Measurements from ENCODE around the gene ZNF709.
"Not testable (repeated sequence)": the region's sequence is repeated elsewhere in the genome, so short reads cannot be mapped to it uniquely, and the experiment has no call there.

Gene ZNF709

GRCh38 chr19:12440541-12441316 is 43.9 kb downstream of the ZNF709 start, which contains the start of gene ZNF443:
Gene ZNF443 (minus strand): TSS chr19:12441021. CDS start chr19:12440914, 107 bp downstream.
- H3K27ac ChIP-seq: peak within 1 kb of the TSS; percentile 58
- no peak for TF ChIP-seq CTCF (conservative IDR thresholded peaks at IDR 0.05; ENCODE audit: low read depth, low read length)
- H3K9ac ChIP-seq: peak within 1 kb of the TSS; percentile 69
- peak within 1 kb of the TSS; percentile 71 for H3K4me2 ChIP-seq
- H3K4me3 ChIP-seq (IDR thresholded peaks at IDR 0.05; ENCODE audit: insufficient read depth, low read depth, low read length): no peak within 1 kb of the TSS
- no peaks in the 10 kb centered on the region for H3K36me3 ChIP-seq (ENCODE audit: insufficient read depth)
- H3K4me1 ChIP-seq (ENCODE audit: low read depth, poor library complexity, severe bottlenecking): peaks cover 5% of the 10 kb centered on the region
- no peaks in the 10 kb centered on the region for H3K79me2 ChIP-seq (ENCODE audit: insufficient read depth, low read depth)
- H3K27me3 ChIP-seq (ENCODE audit: insufficient read depth, low read depth): no peaks in the 10 kb centered on the region
- H4K20me1 ChIP-seq (ENCODE audit: insufficient read depth): no peaks in the 10 kb centered on the region
- peak within 1 kb of the TSS; percentile 81 for H2AFZ ChIP-seq (ENCODE audit: low read depth)

- H3K27ac ChIP-seq: peak overlapping the region; percentile 58
- not testable (repeated sequence) for H3K4me3 ChIP-seq (IDR thresholded peaks at IDR 0.05; ENCODE audit: insufficient read depth, low read depth, low read length); H4K20me1 ChIP-seq (ENCODE audit: insufficient read depth)
Observed at GRCh38 chr19:12439686-12440540, 44.7 kb downstream of the ZNF709 start.

GRCh38 chr19:12430726-12431299 is 53.8 kb downstream of the ZNF709 start:
- H3K36me3 ChIP-seq (ENCODE audit: insufficient read depth); H3K4me2 ChIP-seq; H3K9ac ChIP-seq; H2AFZ ChIP-seq (ENCODE audit: low read depth); H3K79me2 ChIP-seq (ENCODE audit: insufficient read depth, low read depth); H3K27ac ChIP-seq; H3K27me3 ChIP-seq (ENCODE audit: insufficient read depth, low read depth); H4K20me1 ChIP-seq (ENCODE audit: insufficient read depth); H3K4me1 ChIP-seq (ENCODE audit: low read depth, poor library complexity, severe bottlenecking); H3K4me3 ChIP-seq (IDR thresholded peaks at IDR 0.05; ENCODE audit: insufficient read depth, low read depth, low read length): not testable (repeated sequence)

More at GRCh38 chr19:12439686-12440540, 44.7 kb downstream of the ZNF709 start:
- Histone ChIP-seq H3K4me2 (peak overlapping the region; percentile 71), H2AFZ (ENCODE audit: low read depth) (peak overlapping the region; percentile 81), H3K9ac (peak overlapping the region; percentile 69)
- not testable (repeated sequence) for H3K79me2 ChIP-seq (ENCODE audit: insufficient read depth, low read depth); H3K36me3 ChIP-seq (ENCODE audit: insufficient read depth); H3K4me1 ChIP-seq (ENCODE audit: low read depth, poor library complexity, severe bottlenecking); H3K27me3 ChIP-seq (ENCODE audit: insufficient read depth, low read depth)

GRCh38 chr19:12425888-12426274 is 58.7 kb downstream of the ZNF709 start:
- no peak overlapping the region for H3K4me3 ChIP-seq (IDR thresholded peaks at IDR 0.05; ENCODE audit: insufficient read depth, low read depth, low read length)
- H3K4me2 ChIP-seq: no peak overlapping the region
- TF ChIP-seq CTCF (conservative IDR thresholded peaks at IDR 0.05; ENCODE audit: low read depth, low read length): no peak
- H3K9ac ChIP-seq: no peak overlapping the region
- H3K27ac ChIP-seq: no peak overlapping the region
- no peak overlapping the region for H2AFZ ChIP-seq (ENCODE audit: low read depth)
- H3K4me1 ChIP-seq (ENCODE audit: low read depth, poor library complexity, severe bottlenecking): no peaks in the 10 kb centered on the region
- H3K36me3 ChIP-seq (ENCODE audit: insufficient read depth): no peaks in the 10 kb centered on the region
- H3K79me2 ChIP-seq (ENCODE audit: insufficient read depth, low read depth): no peaks in the 10 kb centered on the region
- no peaks in the 10 kb centered on the region for H3K27me3 ChIP-seq (ENCODE audit: insufficient read depth, low read depth)
- H4K20me1 ChIP-seq (ENCODE audit: insufficient read depth): no peaks in the 10 kb centered on the region

GRCh38 chr19:12425236-12425887 is 59.3 kb downstream of the ZNF709 start:
- Histone ChIP-seq H3K4me3 (IDR thresholded peaks at IDR 0.05; ENCODE audit: insufficient read depth, low read depth, low read length) (no peak overlapping the region), H4K20me1 (ENCODE audit: insufficient read depth) (no peaks in the 10 kb centered on the region), H3K27ac (no peak overlapping the region), H3K4me1 (ENCODE audit: low read depth, poor library complexity, severe bottlenecking) (no peaks in the 10 kb centered on the region), H3K27me3 (ENCODE audit: insufficient read depth, low read depth) (no peaks in the 10 kb centered on the region), H3K36me3 (ENCODE audit: insufficient read depth) (no peaks in the 10 kb centered on the region), H2AFZ (ENCODE audit: low read depth) (no peak overlapping the region), H3K4me2 (no peak overlapping the region), H3K9ac (no peak overlapping the region), H3K79me2 (ENCODE audit: insufficient read depth, low read depth) (no peaks in the 10 kb centered on the region)
- no peak for TF ChIP-seq CTCF (conservative IDR thresholded peaks at IDR 0.05; ENCODE audit: low read depth, low read length)

- H3K9ac ChIP-seq; H3K4me1 ChIP-seq (ENCODE audit: low read depth, poor library complexity, severe bottlenecking); H2AFZ ChIP-seq (ENCODE audit: low read depth); H3K27ac ChIP-seq; H4K20me1 ChIP-seq (ENCODE audit: insufficient read depth); H3K79me2 ChIP-seq (ENCODE audit: insufficient read depth, low read depth); H3K4me2 ChIP-seq; H3K36me3 ChIP-seq (ENCODE audit: insufficient read depth); H3K4me3 ChIP-seq (IDR thresholded peaks at IDR 0.05; ENCODE audit: insufficient read depth, low read depth, low read length); H3K27me3 ChIP-seq (ENCODE audit: insufficient read depth, low read depth): not testable (repeated sequence)
Observed at GRCh38 chr19:12417273-12417672, 67.3 kb downstream of the ZNF709 start.

All from KMS-11 (cell line).